Left ventricle myocardium inferior (tissue), 1 donor: ENCODE results near the gene MLXIP. TPM values are rescaled to one million over a fixed set of nuclear protein-coding genes. Genes with fewer than 3 reads are reported as not detected.
A peak's percentile ranks its signal among the peaks of the same experiment; 100 is the strongest.

Experiments
- DNase-seq: peaks from one replicate; pipeline ENCODE4 v3.0.0-alpha.2; 2020
- H3K27ac ChIP-seq: fragments of 200-600 bp; replicated peaks from 2 replicates; pipeline ENCODE4 v1.8.0; 2021
- H3K27me3 ChIP-seq: fragments of 200-600 bp; 2 replicates; pipeline ENCODE4 v1.8.0; 2021; ENCODE audit warnings: low read depth
- H3K36me3 ChIP-seq: fragments of 200-600 bp; 2 replicates; pipeline ENCODE4 v1.8.0; 2021
- H3K4me1 ChIP-seq: fragments of 200-600 bp; 2 replicates; pipeline ENCODE4 v1.8.0; 2021
- H3K4me3 ChIP-seq: fragments of 200-600 bp; 2 replicates; pipeline ENCODE4 v1.8.0; 2021; ENCODE audit warnings: mild to moderate bottlenecking, moderate library complexity
- H3K9me3 ChIP-seq: fragments of 200-600 bp; replicated peaks from 2 replicates; pipeline ENCODE4 v1.8.0; 2021
- CTCF ChIP-seq: fragments of 200-600 bp; IDR thresholded peaks from 2 replicates; pipeline ENCODE4 v1.8.0; 2021; ENCODE audit warnings: antibody characterized with exemption, mild to moderate bottlenecking, borderline replicate concordance
- intact Hi-C: fragments of 100-400 bp; cut with micrococcal nuclease; formaldehyde crosslinking; loops from one replicate; pipeline ENCODE4 v1.11.0; 2022
- total RNA-seq: library from RNA; stranded (reverse); fragmentation: NEBNext Ultra II Directional; extraction: Animal tissue kit (Norgen Biotek cat#: 25700); gene quantifications from one replicate; pipeline ENCODE4 v1.2.1, GENCODE V29; 2021
- donor health status: DM: no; HTN: yes; CAD: no; lungs with severe emphysema.

MLXIP gene
- total RNA-seq, 1 donor from 2014 or later: 16.7 TPM

GRCh38 chr12:122079033-122079531 is 526 bp downstream of the MLXIP start:
- H3K4me1 ChIP-seq: peaks cover 57% of the 10 kb centered on the region
- H3K9me3 ChIP-seq: no peaks in the 10 kb centered on the region
- H3K27ac ChIP-seq: peak overlapping the region; percentile 91
- no peak for DNase-seq
- H3K4me3 ChIP-seq: peak overlapping the region; percentile 91
- intact Hi-C loops: no loop called here
- no peak for TF ChIP-seq CTCF
- H3K36me3 ChIP-seq: no peaks in the 10 kb centered on the region
- no peaks in the 10 kb centered on the region for H3K27me3 ChIP-seq

- Histone ChIP-seq H3K27ac (peak overlapping the region; percentile 91), H3K4me3 (peak overlapping the region; percentile 91), H3K9me3 (no peaks in the 10 kb centered on the region), H3K27me3 (no peaks in the 10 kb centered on the region), H3K36me3 (peaks cover 5% of the 10 kb centered on the region), H3K4me1 (peaks cover 62% of the 10 kb centered on the region)
- TF ChIP-seq CTCF: no peak
- DNase-seq: no peak
- intact Hi-C loops: no loop called here
Observed at GRCh38 chr12:122079532-122080081, 1.1 kb downstream of the MLXIP start.

GRCh38 chr12:122080149-122081082 is 1.9 kb downstream of the MLXIP start:
- Histone ChIP-seq H3K9me3 (no peaks in the 10 kb centered on the region), H3K36me3 (peaks cover 13% of the 10 kb centered on the region), H3K27ac (peak overlapping the region; percentile 91), H3K4me3 (peak overlapping the region; percentile 91), H3K27me3 (no peaks in the 10 kb centered on the region), H3K4me1 (peaks cover 68% of the 10 kb centered on the region)
- intact Hi-C loops: no loop called here
- DNase-seq: peak; percentile 53
- no peak for TF ChIP-seq CTCF

GRCh38 chr12:122081083-122081696 is 2.6 kb downstream of the MLXIP start:
- H3K9me3 ChIP-seq: no peaks in the 10 kb centered on the region
- peaks cover 16% of the 10 kb centered on the region for H3K36me3 ChIP-seq
- DNase-seq: no peak
- intact Hi-C loops: no loop called here
- peaks cover 76% of the 10 kb centered on the region for H3K4me1 ChIP-seq
- no peak for TF ChIP-seq CTCF
- no peaks in the 10 kb centered on the region for H3K27me3 ChIP-seq
- peak overlapping the region; percentile 91 for H3K4me3 ChIP-seq
- peak overlapping the region; percentile 91 for H3K27ac ChIP-seq

- peak overlapping the region; percentile 91 for H3K4me3 ChIP-seq
- DNase-seq: peak; percentile 60
- intact Hi-C loops: no loop called here
Observed at GRCh38 chr12:122081697-122082221, 3.2 kb downstream of the MLXIP start.

More at GRCh38 chr12:122081697-122082221, 3.2 kb downstream of the MLXIP start:
- peak overlapping the region; percentile 91 for H3K27ac ChIP-seq
- no peaks in the 10 kb centered on the region for H3K9me3 ChIP-seq
- TF ChIP-seq CTCF: peak; percentile 7
- H3K4me1 ChIP-seq: peaks cover 82% of the 10 kb centered on the region
- peaks cover 16% of the 10 kb centered on the region for H3K36me3 ChIP-seq
- no peaks in the 10 kb centered on the region for H3K27me3 ChIP-seq
